ENCODE results near the gene ATIC.

ATIC gene

DNA sequence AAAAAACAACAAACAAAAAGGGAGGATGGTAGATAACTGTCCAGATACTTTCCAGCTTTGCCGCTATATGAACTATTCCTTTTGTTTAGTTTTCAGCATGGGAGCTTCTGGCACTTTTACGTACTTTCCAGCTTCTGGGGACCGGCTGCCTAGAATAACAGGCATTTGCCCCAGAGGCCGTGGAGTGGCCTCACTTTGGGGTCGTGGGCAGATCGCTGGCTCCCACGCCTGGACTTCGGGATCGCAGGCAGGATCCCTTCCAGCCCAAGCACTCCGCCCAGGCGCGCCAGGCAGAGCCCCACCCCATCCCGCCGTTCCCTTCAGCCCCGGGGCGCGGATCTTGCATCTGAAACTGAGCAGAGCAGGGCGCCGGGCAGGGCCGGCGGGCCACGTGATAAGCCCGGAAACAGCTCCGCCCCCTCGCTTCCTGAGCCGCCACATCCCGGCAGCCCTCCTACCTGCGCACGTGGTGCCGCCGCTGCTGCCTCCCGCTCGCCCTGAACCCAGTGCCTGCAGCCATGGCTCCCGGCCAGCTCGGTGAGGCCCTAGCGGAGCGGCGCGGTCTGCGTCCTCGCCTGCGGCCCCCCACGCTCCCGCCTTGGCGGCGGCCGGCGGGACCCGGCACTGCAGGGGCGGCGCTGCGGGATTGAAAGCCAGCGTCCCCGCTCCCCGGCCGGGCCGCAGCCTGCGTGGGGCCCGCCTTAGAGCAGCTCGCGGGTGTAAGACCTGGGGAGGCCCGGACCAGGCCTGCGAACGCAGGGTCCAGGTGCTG is at the start of gene ATIC:
Gene ATIC, plus strand, starts transcription at position 435 of the 772 bp plus-strand sequence. Its CDS starts 84 bp downstream, at position 519.
- ATAC-seq: peak; percentile 99
- peak; percentile 59; the same call in 1 of the 2 replicates for TF ChIP-seq ZFP3 (CRISPR knock-in tag; IDR thresholded peaks at IDR 0.05)
- TF ChIP-seq TOX (CRISPR knock-in tag; IDR thresholded peaks at IDR 0.05; ENCODE audit: borderline replicate concordance): no peak
- TF ChIP-seq, protein P1, sequence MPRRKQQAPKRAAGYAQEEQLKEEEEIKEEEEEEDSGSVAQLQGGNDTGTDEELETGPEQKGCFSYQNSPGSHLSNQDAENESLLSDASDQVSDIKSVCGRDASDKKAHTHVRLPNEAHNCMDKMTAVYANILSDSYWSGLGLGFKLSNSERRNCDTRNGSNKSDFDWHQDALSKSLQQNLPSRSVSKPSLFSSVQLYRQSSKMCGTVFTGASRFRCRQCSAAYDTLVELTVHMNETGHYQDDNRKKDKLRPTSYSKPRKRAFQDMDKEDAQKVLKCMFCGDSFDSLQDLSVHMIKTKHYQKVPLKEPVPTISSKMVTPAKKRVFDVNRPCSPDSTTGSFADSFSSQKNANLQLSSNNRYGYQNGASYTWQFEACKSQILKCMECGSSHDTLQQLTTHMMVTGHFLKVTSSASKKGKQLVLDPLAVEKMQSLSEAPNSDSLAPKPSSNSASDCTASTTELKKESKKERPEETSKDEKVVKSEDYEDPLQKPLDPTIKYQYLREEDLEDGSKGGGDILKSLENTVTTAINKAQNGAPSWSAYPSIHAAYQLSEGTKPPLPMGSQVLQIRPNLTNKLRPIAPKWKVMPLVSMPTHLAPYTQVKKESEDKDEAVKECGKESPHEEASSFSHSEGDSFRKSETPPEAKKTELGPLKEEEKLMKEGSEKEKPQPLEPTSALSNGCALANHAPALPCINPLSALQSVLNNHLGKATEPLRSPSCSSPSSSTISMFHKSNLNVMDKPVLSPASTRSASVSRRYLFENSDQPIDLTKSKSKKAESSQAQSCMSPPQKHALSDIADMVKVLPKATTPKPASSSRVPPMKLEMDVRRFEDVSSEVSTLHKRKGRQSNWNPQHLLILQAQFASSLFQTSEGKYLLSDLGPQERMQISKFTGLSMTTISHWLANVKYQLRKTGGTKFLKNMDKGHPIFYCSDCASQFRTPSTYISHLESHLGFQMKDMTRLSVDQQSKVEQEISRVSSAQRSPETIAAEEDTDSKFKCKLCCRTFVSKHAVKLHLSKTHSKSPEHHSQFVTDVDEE (CRISPR knock-in tag; IDR thresholded peaks at IDR 0.05): no peak; the same call in 1 of the 2 replicates
- no peak for TF ChIP-seq ZFP30 (CRISPR knock-in tag; IDR thresholded peaks at IDR 0.05)
- no peak for TF ChIP-seq PPARA (CRISPR knock-in tag; IDR thresholded peaks at IDR 0.05; ENCODE audit: borderline replicate concordance)
- no peak for TF ChIP-seq ZC3H10 (CRISPR knock-in tag; IDR thresholded peaks at IDR 0.05)
- TF ChIP-seq BACH2 (CRISPR knock-in tag; IDR thresholded peaks at IDR 0.05; ENCODE audit: borderline replicate concordance): 0 out of 2 replicates have a peak, but pooled peaks have one; percentile 29
- no peak for TF ChIP-seq OSR1 (CRISPR knock-in tag; IDR thresholded peaks at IDR 0.05)
- TF ChIP-seq GLIS3 (CRISPR knock-in tag; IDR thresholded peaks at IDR 0.05): no peak; the same call in 1 of the 2 replicates
- TF ChIP-seq, protein P2, sequence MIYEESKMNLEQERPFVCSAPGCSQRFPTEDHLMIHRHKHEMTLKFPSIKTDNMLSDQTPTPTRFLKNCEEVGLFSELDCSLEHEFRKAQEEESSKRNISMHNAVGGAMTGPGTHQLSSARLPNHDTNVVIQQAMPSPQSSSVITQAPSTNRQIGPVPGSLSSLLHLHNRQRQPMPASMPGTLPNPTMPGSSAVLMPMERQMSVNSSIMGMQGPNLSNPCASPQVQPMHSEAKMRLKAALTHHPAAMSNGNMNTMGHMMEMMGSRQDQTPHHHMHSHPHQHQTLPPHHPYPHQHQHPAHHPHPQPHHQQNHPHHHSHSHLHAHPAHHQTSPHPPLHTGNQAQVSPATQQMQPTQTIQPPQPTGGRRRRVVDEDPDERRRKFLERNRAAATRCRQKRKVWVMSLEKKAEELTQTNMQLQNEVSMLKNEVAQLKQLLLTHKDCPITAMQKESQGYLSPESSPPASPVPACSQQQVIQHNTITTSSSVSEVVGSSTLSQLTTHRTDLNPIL (CRISPR knock-in tag; IDR thresholded peaks at IDR 0.05; ENCODE audit: low read depth): no peak
- TF ChIP-seq CSRNP3 (CRISPR knock-in tag; IDR thresholded peaks at IDR 0.05): no peak
- no peak for TF ChIP-seq ARNTL (CRISPR knock-in tag; IDR thresholded peaks at IDR 0.05; ENCODE audit: borderline replicate concordance, low read depth)
- TF ChIP-seq, protein P3, sequence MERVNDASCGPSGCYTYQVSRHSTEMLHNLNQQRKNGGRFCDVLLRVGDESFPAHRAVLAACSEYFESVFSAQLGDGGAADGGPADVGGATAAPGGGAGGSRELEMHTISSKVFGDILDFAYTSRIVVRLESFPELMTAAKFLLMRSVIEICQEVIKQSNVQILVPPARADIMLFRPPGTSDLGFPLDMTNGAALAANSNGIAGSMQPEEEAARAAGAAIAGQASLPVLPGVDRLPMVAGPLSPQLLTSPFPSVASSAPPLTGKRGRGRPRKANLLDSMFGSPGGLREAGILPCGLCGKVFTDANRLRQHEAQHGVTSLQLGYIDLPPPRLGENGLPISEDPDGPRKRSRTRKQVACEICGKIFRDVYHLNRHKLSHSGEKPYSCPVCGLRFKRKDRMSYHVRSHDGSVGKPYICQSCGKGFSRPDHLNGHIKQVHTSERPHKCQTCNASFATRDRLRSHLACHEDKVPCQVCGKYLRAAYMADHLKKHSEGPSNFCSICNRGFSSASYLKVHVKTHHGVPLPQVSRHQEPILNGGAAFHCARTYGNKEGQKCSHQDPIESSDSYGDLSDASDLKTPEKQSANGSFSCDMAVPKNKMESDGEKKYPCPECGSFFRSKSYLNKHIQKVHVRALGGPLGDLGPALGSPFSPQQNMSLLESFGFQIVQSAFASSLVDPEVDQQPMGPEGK (CRISPR knock-in tag; IDR thresholded peaks at IDR 0.05; ENCODE audit: borderline replicate concordance): no peak
- no peak for TF ChIP-seq ZNF70 (CRISPR knock-in tag; IDR thresholded peaks at IDR 0.05)
- TF ChIP-seq CSDC2 (CRISPR knock-in tag; IDR thresholded peaks at IDR 0.05): no peak
- TF ChIP-seq ZNF8 (CRISPR knock-in tag; IDR thresholded peaks at IDR 0.05): no peak
- TF ChIP-seq ZNF565 (CRISPR knock-in tag; conservative IDR thresholded peaks at IDR 0.05; ENCODE audit: low read depth): no peak

GRCh38 chr2:215262303-215262702 is 49.6 kb upstream of the ATIC start:
- no peak for ATAC-seq
- TF ChIP-seq ZNF565 (CRISPR knock-in tag; conservative IDR thresholded peaks at IDR 0.05; ENCODE audit: low read depth) (no peak), ZFP30 (CRISPR knock-in tag; IDR thresholded peaks at IDR 0.05) (no peak), ISL1 (CRISPR knock-in tag; IDR thresholded peaks at IDR 0.05) (no peak), CSRNP3 (CRISPR knock-in tag; IDR thresholded peaks at IDR 0.05) (no peak), TCF4 (CRISPR knock-in tag; IDR thresholded peaks at IDR 0.05; ENCODE audit: borderline replicate concordance) (no peak), SNAI2 (CRISPR knock-in tag; IDR thresholded peaks at IDR 0.05) (no peak), ZNF70 (CRISPR knock-in tag; IDR thresholded peaks at IDR 0.05) (no peak), PPARA (CRISPR knock-in tag; IDR thresholded peaks at IDR 0.05; ENCODE audit: borderline replicate concordance) (no peak), ESRRG (CRISPR knock-in tag; IDR thresholded peaks at IDR 0.05) (no peak), POU6F1 (CRISPR knock-in tag; IDR thresholded peaks at IDR 0.05; ENCODE audit: borderline replicate concordance, low read depth) (no peak), ARNTL (CRISPR knock-in tag; IDR thresholded peaks at IDR 0.05; ENCODE audit: borderline replicate concordance, low read depth) (no peak), CSDC2 (CRISPR knock-in tag; IDR thresholded peaks at IDR 0.05) (no peak), BACH2 (CRISPR knock-in tag; IDR thresholded peaks at IDR 0.05; ENCODE audit: borderline replicate concordance) (no peak)

Data from SK-N-SH treated with all-trans-retinoic acid at 6 μM for 48 hours (cell line).